Stimulated activated memory B cell treated with anti-CD40 and anti-IgM and Interleukin-4, amounts not matched to agents 10 μg/mL and 1 μg/mL and 100 μg/mL, for 72 hours (primary cell): ENCODE results near the gene PSRC1.
A peak's percentile ranks its signal among the peaks of the same experiment; 100 is the strongest.

Source experiments
- ATAC-seq: fragments of 150-1000 bp; cut with Tn5 transposase; 2 replicates; pipeline ENCODE4 v1.10.0; 2021
- H3K27ac Mint-ChIP-seq: one replicate; pipeline ENCODE4 v1.8.0; 2022; ENCODE audit warnings: mild to moderate bottlenecking, mixed read lengths
- H3K27me3 Mint-ChIP-seq: one replicate; pipeline ENCODE4 v1.8.0; 2022; ENCODE audit warnings: mixed read lengths
- H3K36me3 Mint-ChIP-seq: one replicate; pipeline ENCODE4 v1.8.0; 2022; ENCODE audit warnings: mixed read lengths
- H3K4me1 Mint-ChIP-seq: one replicate; pipeline ENCODE4 v1.8.0; 2022; ENCODE audit warnings: mixed read lengths
- H3K4me3 Mint-ChIP-seq: one replicate; pipeline ENCODE4 v1.8.0; 2022; ENCODE audit warnings: mild to moderate bottlenecking, moderate library complexity, mixed read lengths
- H3K9me3 Mint-ChIP-seq: one replicate; pipeline ENCODE4 v1.8.0; 2022; ENCODE audit warnings: mixed read lengths

Gene PSRC1

DNA sequence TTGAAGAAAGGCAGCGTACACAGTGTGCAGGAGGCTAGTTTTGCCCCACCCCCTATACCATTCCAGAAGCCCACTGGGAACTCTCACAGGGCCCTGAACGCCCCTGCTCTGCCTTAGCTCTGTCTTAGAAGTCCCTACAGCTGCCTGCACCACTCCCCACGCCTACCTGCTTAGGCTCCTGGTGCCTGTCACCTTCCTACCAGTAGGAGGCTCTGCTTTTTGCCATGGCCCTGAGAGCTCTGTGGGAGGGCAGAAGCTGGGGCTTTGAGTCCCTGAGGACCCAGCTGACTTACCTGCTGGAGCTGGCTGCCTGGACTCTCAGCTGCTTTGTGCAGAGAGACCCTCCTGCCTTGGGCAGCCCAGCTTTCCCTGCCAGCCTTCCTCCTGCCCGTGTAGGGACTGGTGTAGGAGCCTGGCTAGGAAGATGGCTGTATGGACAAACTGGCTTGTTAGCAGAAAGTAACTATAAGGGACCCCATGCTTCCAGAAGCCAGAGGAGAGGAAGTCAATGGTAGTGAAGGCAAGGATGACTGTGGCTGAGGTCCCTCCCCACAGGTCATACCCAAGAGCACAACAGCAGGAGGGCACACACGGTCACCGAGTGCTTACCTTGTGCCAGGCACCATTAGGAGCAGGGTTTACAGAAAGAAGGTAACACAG is 43.4 kb downstream of the PSRC1 start:
- Mint-ChIP-seq H3K27me3 (peaks cover 29% of the 10 kb centered on the region), H3K4me3 (no peak overlapping the region), H3K4me1 (peaks cover 26% of the 10 kb centered on the region), H3K27ac (no peak overlapping the region), H3K9me3 (no peaks in the 10 kb centered on the region), H3K36me3 (peaks cover 34% of the 10 kb centered on the region)
- peak; percentile 79 for ATAC-seq

DNA sequence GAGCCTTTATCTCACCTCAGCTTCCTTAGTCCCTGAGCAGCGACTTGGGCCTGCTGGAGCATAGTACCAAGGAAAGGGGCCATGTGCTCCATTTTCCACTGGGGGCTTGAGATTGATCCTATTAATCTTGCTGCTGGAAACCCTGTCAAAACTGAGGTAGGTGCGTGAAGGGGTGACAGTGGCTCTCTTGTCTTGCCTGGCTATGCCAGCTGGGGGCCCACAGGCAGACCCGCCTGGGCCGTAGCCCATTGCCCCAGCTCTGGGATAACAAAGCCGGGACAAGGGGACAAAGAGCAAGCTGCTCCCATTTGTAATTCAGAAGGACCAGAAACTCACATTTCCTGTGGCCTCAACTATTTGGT is 43.9 kb downstream of the PSRC1 start:
- Mint-ChIP-seq H3K4me3 (no peak overlapping the region), H3K36me3 (peaks cover 34% of the 10 kb centered on the region), H3K27me3 (peaks cover 24% of the 10 kb centered on the region), H3K9me3 (no peaks in the 10 kb centered on the region), H3K27ac (no peak overlapping the region), H3K4me1 (peaks cover 26% of the 10 kb centered on the region)
- ATAC-seq, result no peak

- Mint-ChIP-seq H3K4me1 (peaks cover 26% of the 10 kb centered on the region), H3K27me3 (peaks cover 20% of the 10 kb centered on the region), H3K4me3 (no peak overlapping the region), H3K27ac (no peak overlapping the region), H3K9me3 (no peaks in the 10 kb centered on the region), H3K36me3 (peaks cover 34% of the 10 kb centered on the region)
- no peak for ATAC-seq
Observed at GRCh38 chr1:109238382-109238781, 44.6 kb downstream of the PSRC1 start.

DNA sequence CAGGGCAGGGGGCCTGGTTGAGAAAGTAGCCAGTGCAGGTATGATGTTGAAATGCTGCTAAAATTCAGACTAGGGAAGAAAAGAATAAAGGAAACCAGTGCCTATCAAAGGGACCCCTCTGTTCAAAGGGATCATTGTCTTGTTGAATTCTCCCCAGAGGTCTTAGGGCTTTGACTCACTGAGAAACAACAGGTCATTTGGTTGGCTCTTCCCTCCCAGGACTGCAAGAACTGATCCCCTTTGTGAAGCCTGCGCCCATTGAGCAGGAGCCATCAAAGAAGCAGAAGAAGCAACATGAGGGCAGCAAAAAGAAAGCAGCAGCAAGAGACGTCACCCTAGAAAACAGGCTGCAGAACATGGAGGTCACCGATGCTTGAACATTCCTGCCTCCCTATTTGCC is 45.4 kb downstream of the PSRC1 start:
- Mint-ChIP-seq H3K27me3 (peaks cover 11% of the 10 kb centered on the region), H3K4me1 (peaks cover 18% of the 10 kb centered on the region), H3K27ac (no peak overlapping the region), H3K9me3 (no peaks in the 10 kb centered on the region), H3K4me3 (no peak overlapping the region), H3K36me3 (peaks cover 35% of the 10 kb centered on the region)
- ATAC-seq, result no peak

DNA sequence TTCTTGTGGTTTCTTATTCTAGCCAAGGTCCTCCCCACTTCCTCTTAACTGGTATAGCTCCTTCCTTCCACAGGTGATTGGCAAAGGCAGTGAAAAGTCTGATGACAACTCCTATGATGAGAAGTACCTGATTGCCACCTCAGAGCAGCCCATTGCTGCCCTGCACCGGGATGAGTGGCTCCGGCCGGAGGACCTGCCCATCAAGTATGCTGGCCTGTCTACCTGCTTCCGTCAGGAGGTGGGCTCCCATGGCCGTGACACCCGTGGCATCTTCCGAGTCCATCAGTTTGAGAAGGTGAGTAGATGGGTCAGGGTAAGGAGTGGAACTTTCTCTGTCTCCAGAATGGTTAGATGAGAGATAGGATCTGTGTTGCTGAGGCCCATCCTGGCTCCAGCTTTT is 47.8 kb downstream of the PSRC1 start:
- no peak overlapping the region for H3K27ac Mint-ChIP-seq
- no peaks in the 10 kb centered on the region for H3K27me3 Mint-ChIP-seq
- no peaks in the 10 kb centered on the region for H3K9me3 Mint-ChIP-seq
- peaks cover 51% of the 10 kb centered on the region for H3K36me3 Mint-ChIP-seq
- H3K4me3 Mint-ChIP-seq, result no peak overlapping the region
- H3K4me1 Mint-ChIP-seq, result no peaks in the 10 kb centered on the region
- no peak for ATAC-seq

GRCh38 chr1:109231066-109231465 is 51.9 kb downstream of the PSRC1 start:
- Mint-ChIP-seq H3K27ac (no peak overlapping the region), H3K27me3 (no peaks in the 10 kb centered on the region), H3K4me1 (no peaks in the 10 kb centered on the region), H3K9me3 (no peaks in the 10 kb centered on the region), H3K36me3 (peaks cover 42% of the 10 kb centered on the region), H3K4me3 (no peak overlapping the region)
- no peak for ATAC-seq
